NAMALWA (cell line): ENCODE measurements around the gene AMOT.

Experiments
- DNase-seq: peaks from one replicate; pipeline ENCODE4 v3.0.0-alpha.2; 2015; ENCODE audit warnings: low spot score

Gene AMOT

GRCh38 chrX:112837531-112837930 lies 3.1 kb downstream of the AMOT start:
- DNase-seq, result no peak

DNA sequence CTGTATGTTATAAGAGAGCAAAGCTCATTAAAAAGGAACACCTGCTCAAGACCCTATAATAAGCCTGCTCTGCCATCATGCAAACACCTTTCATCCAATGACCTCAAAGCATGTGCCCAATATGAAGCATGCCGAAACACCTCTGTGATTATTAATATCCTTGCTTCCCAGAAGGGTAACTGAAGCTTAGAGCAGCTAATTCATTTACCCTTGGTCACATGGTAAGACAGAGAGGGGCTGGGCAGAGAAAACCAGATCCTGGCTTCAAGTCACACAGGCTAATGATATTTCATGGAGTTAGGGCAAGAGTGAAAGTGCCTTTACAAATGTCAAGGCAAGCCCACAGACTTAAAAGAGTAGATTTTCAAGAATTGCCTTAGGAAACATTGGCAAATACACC lies 5.6 kb downstream of the AMOT start:
- DNase-seq, result no peak

GRCh38 chrX:112834031-112834845 lies 6.4 kb downstream of the AMOT start:
- DNase-seq, result no peak

DNA sequence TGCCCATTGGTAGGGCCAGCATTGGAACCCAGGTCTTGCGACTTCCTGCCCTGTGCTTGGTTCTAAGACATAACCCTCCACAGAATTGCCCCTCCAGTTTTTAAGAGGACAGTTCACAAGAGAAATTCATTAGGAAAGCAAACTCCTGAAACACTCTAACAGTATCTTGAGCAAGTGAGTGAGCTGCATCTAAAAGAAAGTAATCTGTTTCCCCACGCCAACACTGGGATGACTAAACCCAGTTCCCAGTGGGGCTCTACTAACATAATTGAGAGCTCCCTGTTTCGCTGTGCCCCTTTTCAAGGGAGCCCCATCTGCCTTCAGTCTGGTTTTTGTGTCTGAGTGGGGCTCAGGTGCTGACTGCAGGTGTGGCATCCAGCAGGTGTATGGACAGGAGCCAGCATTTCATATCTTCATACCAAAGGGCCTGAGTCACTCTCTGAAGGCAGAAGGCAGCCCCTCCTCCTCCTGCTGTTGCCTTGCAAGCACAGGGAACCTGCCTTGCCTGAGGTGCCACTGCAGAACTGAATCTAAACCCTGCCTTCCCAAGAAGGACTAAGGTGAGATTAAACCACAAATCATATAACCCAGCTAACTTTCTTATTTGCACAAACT lies 8.0 kb downstream of the AMOT start:
- no peak for DNase-seq

- DNase-seq, result no peak
Measured at GRCh38 chrX:112830540-112830939, 10.1 kb downstream of the AMOT start.

GRCh38 chrX:112827292-112827903 lies 13.2 kb downstream of the AMOT start:
- DNase-seq, result no peak

DNA sequence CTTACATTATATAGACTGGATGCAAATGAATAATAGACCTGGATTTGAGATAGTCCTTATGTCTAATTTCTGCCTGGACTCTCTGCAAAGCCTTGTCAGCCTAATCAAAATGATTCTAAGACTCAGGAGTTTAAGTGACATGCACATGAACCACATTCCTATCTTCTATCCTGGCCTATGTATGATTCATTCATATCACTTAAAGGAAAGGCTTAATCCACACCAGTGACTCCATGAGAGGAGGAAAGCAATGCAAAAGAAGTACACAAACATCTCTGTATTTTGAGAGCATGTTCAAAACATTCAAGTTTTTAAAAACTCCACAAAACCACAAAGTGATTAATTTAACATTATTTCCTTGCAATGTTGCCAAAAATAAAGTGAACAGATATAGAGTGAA lies 14.6 kb downstream of the AMOT start:
- no peak for DNase-seq

- DNase-seq, result no peak
Measured at GRCh38 chrX:112822892-112823291, 17.7 kb downstream of the AMOT start.

GRCh38 chrX:112820364-112821268 lies 20.0 kb downstream of the AMOT start:
- no peak for DNase-seq

- DNase-seq, result no peak
Measured at GRCh38 chrX:112819813-112820212, 20.8 kb downstream of the AMOT start.

DNA sequence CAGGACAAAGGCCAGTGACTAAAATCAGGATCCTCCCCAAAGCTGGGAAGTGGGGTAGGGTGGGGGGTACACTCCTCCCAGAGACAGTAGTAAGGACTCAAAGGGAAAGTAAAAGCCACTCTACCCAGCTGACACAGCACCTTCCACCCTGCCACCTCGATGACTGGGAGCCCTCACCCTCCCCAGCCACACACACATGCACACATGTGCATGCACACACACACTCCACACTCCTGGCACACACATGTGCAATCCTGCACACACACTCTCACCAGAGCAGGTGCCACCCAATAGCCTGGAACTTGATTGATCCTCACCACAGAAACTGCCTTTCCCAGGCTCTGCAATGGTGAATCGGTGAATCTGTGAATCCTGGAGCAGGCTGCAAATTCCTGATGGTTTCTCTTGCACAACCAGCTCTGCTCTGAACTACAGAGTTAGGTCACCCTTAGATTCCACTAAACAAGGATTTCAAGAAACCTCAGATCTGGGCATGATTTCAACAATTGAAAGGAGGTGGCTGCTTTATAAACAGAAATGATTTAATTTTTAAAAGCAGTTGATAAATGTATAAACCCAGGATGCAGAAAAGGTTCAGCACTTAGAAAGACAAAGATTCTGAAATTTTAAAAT lies 21.5 kb downstream of the AMOT start:
- no peak for DNase-seq

DNA sequence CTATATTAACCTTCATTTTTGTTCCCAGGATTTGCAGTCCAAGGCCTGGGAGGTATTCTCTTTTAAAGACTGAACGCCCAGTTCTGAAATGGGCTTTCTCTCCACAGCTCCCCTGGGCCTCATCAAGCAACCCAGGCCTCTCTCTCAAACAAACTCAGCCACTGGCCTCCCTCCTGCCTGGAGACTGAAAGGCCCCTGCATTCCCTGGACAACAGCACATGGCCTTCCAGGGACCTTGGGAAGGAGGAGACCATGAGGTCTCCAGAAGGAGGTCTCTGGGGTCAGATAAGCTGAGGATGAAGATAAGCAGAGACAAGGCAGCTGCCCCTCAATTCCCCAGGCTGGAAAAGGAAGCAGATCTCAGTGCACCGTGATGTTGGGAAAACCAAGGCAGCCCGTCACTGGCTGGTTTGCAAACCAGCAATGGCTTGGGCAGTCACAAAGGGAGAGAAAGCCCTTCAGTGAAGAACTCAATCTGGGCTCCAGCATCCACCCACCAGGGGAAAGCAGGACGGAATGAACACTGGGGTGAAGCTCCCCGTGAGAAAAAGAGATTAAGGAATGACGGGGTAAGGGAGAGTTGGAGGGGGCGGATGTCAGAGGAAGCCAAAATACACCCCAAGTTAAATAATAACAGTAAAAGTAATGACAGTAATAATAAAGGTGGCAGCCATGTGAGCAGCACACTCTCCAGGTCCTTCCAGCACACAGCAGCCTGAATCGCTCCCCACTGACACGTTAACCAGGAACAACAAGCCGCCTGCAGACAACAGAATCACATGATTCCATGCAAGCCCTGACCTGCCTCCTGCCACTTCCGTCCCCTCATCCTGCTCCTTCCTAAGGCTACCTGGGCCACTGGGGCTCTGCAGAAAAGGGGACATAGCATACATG lies 22.3 kb downstream of the AMOT start:
- DNase-seq, result no peak

GRCh38 chrX:112816908-112817307 lies 23.7 kb downstream of the AMOT start:
- no peak for DNase-seq

DNA sequence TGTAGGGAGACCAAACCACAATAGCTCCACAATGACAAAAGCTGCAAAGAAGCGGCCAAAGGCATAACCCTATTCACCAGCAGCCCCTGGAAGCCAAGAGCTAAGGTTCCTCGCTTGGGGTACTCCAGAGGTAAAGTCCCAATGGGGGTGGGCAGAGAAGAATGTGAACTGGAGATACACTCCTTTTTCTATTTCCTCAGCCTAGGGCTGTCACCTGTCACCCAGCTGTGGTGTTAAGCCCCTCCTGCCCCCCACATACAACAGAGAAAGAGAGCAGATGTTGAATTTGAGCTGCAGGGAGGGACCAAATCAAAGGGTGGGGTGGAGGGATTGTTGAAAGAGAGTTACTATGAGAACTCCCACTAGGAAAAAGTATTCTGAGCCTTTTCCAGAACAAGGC lies 26.1 kb downstream of the AMOT start:
- DNase-seq, result no peak

- DNase-seq, result no peak
Measured at GRCh38 chrX:112812741-112813140, 27.9 kb downstream of the AMOT start.

- DNase-seq, result no peak
Measured at GRCh38 chrX:112808651-112809195, 31.9 kb downstream of the AMOT start.

GRCh38 chrX:112808007-112808406 lies 32.6 kb downstream of the AMOT start:
- no peak for DNase-seq

DNA sequence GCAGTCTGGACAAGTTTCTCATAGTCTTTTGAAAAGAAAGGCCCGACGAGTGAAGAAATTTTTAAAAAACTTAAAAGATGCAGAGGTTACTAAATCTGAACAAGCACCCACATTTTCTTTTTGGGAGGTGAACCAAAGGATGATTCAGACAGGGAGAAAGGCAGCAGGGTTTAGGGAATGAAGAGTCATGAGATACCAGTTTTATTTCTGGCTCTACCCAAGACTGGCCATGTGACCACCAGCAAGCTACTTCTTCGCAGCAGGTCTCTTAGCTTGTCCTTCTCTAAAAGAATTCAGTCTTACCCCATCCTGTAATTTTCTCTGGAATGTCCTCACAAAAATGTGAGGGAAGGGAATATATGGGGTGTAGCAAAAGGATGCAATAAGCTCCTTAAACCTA lies 37.6 kb downstream of the AMOT start:
- no peak for DNase-seq

GRCh38 chrX:112802541-112802940 lies 38.1 kb downstream of the AMOT start:
- DNase-seq, result no peak

- DNase-seq, result no peak
Measured at GRCh38 chrX:112800971-112801775, 39.5 kb downstream of the AMOT start.
